PFSK-1 (cell line): ENCODE data around the gene POU6F2.

Source experiments
- FOXP2 ChIP-seq: optimal IDR thresholded peaks from 2 replicates; pipeline ENCODE3; 2011; ENCODE audit warnings: borderline replicate concordance, control low read depth, inconsistent platforms; ENCODE audit not compliant: insufficient read depth; ENCODE audit errors: extremely low read length, extremely low read depth
- POLR2AphosphoS5 ChIP-seq: IDR thresholded peaks from 2 replicates; pipeline ENCODE4 v1.6.1; 2012; ENCODE audit warnings: low read depth, mild to moderate bottlenecking, control low read depth, low read length, moderate library complexity
- SIN3A ChIP-seq: IDR thresholded peaks from 2 replicates; pipeline ENCODE4 v1.6.1; 2012; ENCODE audit warnings: mild to moderate bottlenecking, low read length, moderate library complexity, borderline replicate concordance; ENCODE audit not compliant: insufficient read depth
- TAF1 ChIP-seq: IDR thresholded peaks from 2 replicates; pipeline ENCODE4 v1.6.1; 2012; ENCODE audit warnings: low read length, control low read depth, borderline replicate concordance; ENCODE audit not compliant: insufficient read depth
- TF ChIP-seq, protein P1 (sequence below), 2 experiments: IDR thresholded peaks; 2 replicates each; pipeline versions ENCODE4 v1.6.1 to v1.8.0; 2011 to 2012; ENCODE audit warnings: low read depth in 2 of 2, low read length in 2 of 2, control low read depth in 1 of 2, inconsistent platforms in 1 of 2, mild to moderate bottlenecking in 1 of 2, moderate library complexity in 1 of 2; ENCODE audit not compliant: insufficient read depth in 1 of 2

DNA sequence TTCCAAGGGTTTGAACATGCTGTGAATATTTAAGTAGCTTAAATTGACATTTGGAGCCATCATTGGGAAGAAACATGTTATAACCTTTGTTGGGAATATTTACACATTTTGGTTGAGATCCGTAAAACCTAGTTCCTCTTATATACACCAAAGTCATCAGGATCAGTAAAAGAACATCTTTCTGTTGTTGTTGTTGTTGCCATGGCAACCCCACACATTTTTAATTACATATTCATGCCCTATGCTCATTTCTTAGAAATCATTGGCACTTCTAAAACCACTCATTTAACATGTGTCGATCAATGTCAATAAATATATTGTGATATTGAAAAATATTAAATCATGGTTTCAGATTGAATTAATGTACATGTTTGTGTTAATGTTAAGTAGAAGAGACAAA lies 122.6 kb downstream of the POU6F2 start:
- TF ChIP-seq TAF1, result no peak
- no peak for TF ChIP-seq POLR2AphosphoS5
- TF ChIP-seq, protein P1, sequence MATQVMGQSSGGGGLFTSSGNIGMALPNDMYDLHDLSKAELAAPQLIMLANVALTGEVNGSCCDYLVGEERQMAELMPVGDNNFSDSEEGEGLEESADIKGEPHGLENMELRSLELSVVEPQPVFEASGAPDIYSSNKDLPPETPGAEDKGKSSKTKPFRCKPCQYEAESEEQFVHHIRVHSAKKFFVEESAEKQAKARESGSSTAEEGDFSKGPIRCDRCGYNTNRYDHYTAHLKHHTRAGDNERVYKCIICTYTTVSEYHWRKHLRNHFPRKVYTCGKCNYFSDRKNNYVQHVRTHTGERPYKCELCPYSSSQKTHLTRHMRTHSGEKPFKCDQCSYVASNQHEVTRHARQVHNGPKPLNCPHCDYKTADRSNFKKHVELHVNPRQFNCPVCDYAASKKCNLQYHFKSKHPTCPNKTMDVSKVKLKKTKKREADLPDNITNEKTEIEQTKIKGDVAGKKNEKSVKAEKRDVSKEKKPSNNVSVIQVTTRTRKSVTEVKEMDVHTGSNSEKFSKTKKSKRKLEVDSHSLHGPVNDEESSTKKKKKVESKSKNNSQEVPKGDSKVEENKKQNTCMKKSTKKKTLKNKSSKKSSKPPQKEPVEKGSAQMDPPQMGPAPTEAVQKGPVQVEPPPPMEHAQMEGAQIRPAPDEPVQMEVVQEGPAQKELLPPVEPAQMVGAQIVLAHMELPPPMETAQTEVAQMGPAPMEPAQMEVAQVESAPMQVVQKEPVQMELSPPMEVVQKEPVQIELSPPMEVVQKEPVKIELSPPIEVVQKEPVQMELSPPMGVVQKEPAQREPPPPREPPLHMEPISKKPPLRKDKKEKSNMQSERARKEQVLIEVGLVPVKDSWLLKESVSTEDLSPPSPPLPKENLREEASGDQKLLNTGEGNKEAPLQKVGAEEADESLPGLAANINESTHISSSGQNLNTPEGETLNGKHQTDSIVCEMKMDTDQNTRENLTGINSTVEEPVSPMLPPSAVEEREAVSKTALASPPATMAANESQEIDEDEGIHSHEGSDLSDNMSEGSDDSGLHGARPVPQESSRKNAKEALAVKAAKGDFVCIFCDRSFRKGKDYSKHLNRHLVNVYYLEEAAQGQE (IDR thresholded peaks at IDR 0.05; ENCODE audit: insufficient read depth in 1 of 2, low read depth in 2 of 2, low read length in 2 of 2), result no peak
- TF ChIP-seq SIN3A, result no peak
- TF ChIP-seq FOXP2, result no peak
